HG03460 (cell line): ENCODE data around the gene VDR.

Experiments
- ATAC-seq: cut with Tn5 transposase; IDR thresholded peaks from one replicate; pipeline ENCODE4 v1.9.1; 2021; ENCODE audit not compliant: unreplicated experiment

Gene VDR

GRCh38 chr12:47799357-47799955, 105.3 kb downstream of the VDR start:
- ATAC-seq = no peak

- ATAC-seq = no peak
Measured at GRCh38 chr12:47798382-47798948, 106.3 kb downstream of the VDR start.

GRCh38 chr12:47797441-47797840, 107.4 kb downstream of the VDR start:
- no peak for ATAC-seq

- no peak for ATAC-seq
Measured at GRCh38 chr12:47795814-47796411, 108.9 kb downstream of the VDR start.

GRCh38 chr12:47795121-47795813, 109.5 kb downstream of the VDR start:
- ATAC-seq = no peak

- no peak for ATAC-seq
Measured at GRCh38 chr12:47794679-47795078, 110.1 kb downstream of the VDR start.

- no peak for ATAC-seq
Measured at GRCh38 chr12:47793015-47793681, 111.6 kb downstream of the VDR start.

- no peak for ATAC-seq
Measured at GRCh38 chr12:47791874-47792273, 112.9 kb downstream of the VDR start.
